Epithelial cell of esophagus (primary cell): ENCODE measurements around the gene ALPI.

Source experiments
- DNase-seq: peaks from one replicate; pipeline ENCODE4 v3.0.0; 2010; ENCODE audit warnings: low read depth
- H3K4me3 ChIP-seq: 2 replicates; pipeline ENCODE4 v1.5.1; 2011; ENCODE audit warnings: mild to moderate bottlenecking, low read length, control low read depth
- TF ChIP-seq, protein P1 (sequence below): IDR thresholded peaks from 2 replicates; pipeline ENCODE4 v1.5.1; 2011; ENCODE audit warnings: low read depth, mild to moderate bottlenecking, low read length, control low read depth, inconsistent platforms; ENCODE audit not compliant: insufficient read depth; ENCODE audit errors: missing control alignments

The ALPI gene

DNA sequence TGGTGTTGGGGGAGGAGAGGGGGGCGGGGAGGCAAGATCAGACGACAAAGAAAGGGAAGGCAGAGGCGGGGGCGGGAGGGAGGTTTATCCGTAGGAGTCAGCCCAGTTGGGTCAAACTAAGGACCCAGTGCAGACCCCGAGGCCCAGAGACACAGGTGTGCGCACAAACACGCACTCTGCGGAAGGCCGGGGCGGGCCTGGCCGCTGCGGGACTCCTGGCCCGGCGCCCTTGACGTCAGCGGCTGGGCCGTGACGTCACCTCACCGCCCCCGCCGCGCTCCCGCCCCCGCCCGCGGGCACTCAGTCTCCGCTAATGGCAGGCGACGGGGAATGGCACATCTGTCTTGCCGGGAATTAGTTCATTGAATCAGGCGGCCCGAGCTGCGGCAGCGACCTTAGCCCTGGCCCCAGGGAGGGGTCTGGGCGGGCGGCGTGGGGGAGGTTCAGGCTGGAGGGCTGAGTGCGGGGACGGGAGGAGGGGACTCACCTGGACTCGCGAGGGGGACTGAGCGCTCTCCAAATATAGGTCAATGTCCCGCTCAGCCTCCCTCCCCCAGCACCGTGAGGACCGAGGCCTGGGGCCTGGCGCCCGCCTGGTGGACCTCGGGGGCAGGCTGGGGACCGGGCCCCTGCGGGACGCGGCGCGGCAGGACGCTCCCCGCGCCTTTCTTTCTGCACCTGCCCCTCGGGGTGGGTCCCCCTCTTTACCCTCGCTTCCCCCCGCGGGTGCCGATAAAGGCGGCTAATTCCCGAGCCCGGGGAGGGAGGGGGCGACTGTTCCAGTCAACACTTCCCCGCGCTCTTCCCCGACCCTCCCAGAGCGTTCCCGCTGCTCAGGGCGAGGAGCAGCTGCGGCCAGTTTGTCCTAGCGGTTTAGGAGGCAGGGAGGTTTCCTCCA, 47.2 kb downstream of the ALPI start:
- TF ChIP-seq, protein P1, sequence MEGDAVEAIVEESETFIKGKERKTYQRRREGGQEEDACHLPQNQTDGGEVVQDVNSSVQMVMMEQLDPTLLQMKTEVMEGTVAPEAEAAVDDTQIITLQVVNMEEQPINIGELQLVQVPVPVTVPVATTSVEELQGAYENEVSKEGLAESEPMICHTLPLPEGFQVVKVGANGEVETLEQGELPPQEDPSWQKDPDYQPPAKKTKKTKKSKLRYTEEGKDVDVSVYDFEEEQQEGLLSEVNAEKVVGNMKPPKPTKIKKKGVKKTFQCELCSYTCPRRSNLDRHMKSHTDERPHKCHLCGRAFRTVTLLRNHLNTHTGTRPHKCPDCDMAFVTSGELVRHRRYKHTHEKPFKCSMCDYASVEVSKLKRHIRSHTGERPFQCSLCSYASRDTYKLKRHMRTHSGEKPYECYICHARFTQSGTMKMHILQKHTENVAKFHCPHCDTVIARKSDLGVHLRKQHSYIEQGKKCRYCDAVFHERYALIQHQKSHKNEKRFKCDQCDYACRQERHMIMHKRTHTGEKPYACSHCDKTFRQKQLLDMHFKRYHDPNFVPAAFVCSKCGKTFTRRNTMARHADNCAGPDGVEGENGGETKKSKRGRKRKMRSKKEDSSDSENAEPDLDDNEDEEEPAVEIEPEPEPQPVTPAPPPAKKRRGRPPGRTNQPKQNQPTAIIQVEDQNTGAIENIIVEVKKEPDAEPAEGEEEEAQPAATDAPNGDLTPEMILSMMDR = no peak
- no peak overlapping the region for H3K4me3 ChIP-seq
- DNase-seq = peak; percentile 29

- no peak for DNase-seq
- H3K4me3 ChIP-seq = no peak overlapping the region
- TF ChIP-seq, protein P1 = no peak
Measured at GRCh38 chr2:232503809-232504323, 47.9 kb downstream of the ALPI start.

DNA sequence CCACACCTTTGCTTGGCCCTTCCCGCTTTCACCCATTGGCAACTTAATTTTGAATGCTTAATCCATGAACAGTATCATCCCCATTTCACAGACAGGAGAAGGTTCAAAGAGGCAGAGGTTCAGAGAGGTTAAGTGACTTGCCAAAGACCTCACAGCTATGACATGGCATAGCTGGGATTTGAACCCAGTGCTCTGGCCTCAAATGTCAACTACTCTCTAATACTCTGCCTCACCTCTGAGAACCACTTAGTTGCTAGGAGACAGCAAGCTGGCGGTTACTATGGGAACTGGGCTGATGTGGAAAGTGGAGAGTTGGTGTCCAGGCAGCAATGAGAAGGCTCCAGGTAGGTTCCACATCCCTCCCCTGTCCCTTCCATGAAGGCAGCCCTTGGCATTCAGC, 48.5 kb downstream of the ALPI start:
- no peak for DNase-seq
- no peak overlapping the region for H3K4me3 ChIP-seq
- TF ChIP-seq, protein P1 = no peak

DNA sequence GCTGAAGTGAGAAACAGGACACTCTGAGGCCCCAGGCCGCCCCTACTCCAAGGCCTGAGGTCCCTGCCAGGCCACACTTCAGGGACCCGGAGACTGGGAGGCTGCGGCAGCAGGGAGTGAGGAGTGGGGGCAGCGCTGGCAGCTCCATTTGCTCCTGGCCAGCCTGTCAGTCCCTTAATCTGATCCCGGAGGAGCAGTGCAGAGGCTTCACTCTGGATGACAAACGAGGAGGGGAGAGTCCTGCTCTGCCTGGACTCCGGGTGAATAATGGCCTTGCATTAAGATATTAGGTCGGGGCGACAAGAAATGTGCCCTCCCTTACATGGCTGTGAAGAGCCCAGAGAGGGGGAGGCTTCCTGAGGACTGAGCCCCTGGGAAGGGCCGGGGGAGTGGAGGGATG, 49.9 kb downstream of the ALPI start:
- no peak for DNase-seq
- no peak overlapping the region for H3K4me3 ChIP-seq
- TF ChIP-seq, protein P1 = no peak

DNA sequence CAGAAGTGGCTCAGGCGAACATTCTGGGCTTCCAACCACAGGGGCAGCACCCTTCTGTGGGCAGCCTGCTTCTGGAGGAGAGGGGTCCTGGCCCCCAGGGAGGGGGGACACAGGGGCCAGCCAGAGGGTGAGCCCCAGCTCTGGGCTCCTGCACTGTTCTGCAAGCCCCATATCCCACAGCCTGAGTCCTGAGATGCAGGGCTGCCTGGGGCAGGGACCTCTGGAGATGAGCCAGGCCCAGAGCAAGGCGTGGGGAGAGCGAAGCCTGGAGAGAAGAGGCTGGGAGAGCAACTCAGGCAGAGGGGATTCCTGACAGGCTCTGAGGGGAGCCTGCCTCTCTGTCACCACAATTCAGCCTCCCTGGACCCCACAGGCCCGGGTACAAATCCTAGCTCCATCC, 50.8 kb downstream of the ALPI start:
- DNase-seq = no peak
- no peak overlapping the region for H3K4me3 ChIP-seq
- TF ChIP-seq, protein P1 = no peak

DNA sequence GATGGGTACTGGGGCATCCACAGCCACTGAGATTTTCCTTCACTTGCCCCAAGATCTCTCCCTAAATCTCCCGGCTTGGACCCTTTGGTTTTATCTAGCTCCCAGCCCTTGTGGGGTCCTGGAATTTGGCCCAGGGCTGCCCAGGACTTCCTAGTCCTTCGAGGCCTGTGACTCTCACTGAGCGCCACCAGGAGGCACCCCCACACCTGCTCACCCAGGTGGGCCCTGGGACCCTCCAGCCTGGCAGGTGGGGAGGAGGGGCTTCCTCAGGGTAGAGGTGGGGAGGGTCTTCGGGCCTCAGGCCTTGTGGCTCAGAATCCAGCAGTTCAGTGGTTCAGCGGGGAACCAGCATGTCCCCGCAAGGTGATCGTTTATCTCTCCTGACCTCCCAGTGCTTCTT, 52.3 kb downstream of the ALPI start:
- TF ChIP-seq, protein P1 = no peak
- H3K4me3 ChIP-seq = no peak overlapping the region
- no peak for DNase-seq
